SK-N-SH (cell line): ENCODE measurements around the gene MEF2D. TPM values are rescaled to one million over a fixed set of nuclear protein-coding genes. Genes with fewer than 3 reads are reported as not detected.
A peak's percentile ranks its signal among the peaks of the same experiment; 100 is the strongest.

ENCODE experiments used
- CTCF ChIA-PET: fragments of 300-600, 350-600 bp; formaldehyde crosslinking; extraction: SDS; loops from one replicate; lab custom pipeline; 2021; lab: Yijun Ruan, JAX
- POLR2A ChIA-PET: fragments of 350-600 bp; sonication (Branson Sonifier 250); formaldehyde crosslinking; extraction: SDS; loops from one replicate; lab custom pipeline; 2020; ENCODE audit warnings: antibody characterized with exemption, inconsistent platforms; lab: Yijun Ruan, JAX
- DNase-seq: peaks from one replicate; pipeline ENCODE4 v3.0.0; 2012
- H2AFZ ChIP-seq: fragments of 200-600 bp; sonication (generic); 2 replicates; pipeline ENCODE4 v1.8.1; 2016; ENCODE audit warnings: antibody characterized with exemption, mild to moderate bottlenecking, low read depth
- H3F3A ChIP-seq: fragments of 200-600 bp; sonication (generic); replicated peaks from 2 replicates; pipeline ENCODE3; 2016; ENCODE audit warnings: antibody characterized with exemption, mild to moderate bottlenecking; ENCODE audit not compliant: insufficient read depth
- H3K27ac ChIP-seq, 2 experiments: fragments of 200-500 bp in 1 of 2; fragments of 200-600 bp in 1 of 2; sonication (Bioruptor generic) in 1 of 2; sonication (generic), shearing (Covaris generic) in 1 of 2; 2 replicates each; pipeline versions ENCODE4 v1.5.1 to v1.6.1; 2014 to 2016; ENCODE audit warnings: low read depth in 2 of 2, inconsistent platforms in 1 of 2, low read length in 1 of 2, mild to moderate bottlenecking in 1 of 2, mixed read lengths in 1 of 2
- H3K27me3 ChIP-seq: fragments of 200-600 bp; sonication (generic), shearing (Covaris generic); 2 replicates; pipeline ENCODE4 v1.6.1; 2016; ENCODE audit warnings: mixed run types; ENCODE audit not compliant: insufficient read depth
- H3K36me3 ChIP-seq, 2 experiments: fragments of 200-500 bp in 1 of 2; fragments of 200-600 bp in 1 of 2; sonication (Bioruptor generic) in 1 of 2; sonication (generic) in 1 of 2; replicated peaks in 1 of 2; 2 replicates each; pipeline versions ENCODE3 to v1.5.1; 2014 to 2016; ENCODE audit warnings: low read length in 1 of 2, mild to moderate bottlenecking in 1 of 2; ENCODE audit not compliant: insufficient read depth in 2 of 2, control insufficient read depth in 1 of 2
- H3K4me1 ChIP-seq, 2 experiments: fragments of 200-500 bp in 1 of 2; fragments of 200-600 bp in 1 of 2; sonication (Bioruptor generic) in 1 of 2; sonication (generic), shearing (Covaris generic) in 1 of 2; 2 replicates each; pipeline versions ENCODE4 v1.5.1 to v1.6.1; 2014 to 2016; ENCODE audit warnings: low read depth in 1 of 2, low read length in 1 of 2, mixed run types in 1 of 2; ENCODE audit not compliant: insufficient read depth in 2 of 2, control insufficient read depth in 1 of 2
- H3K4me2 ChIP-seq: fragments of 200-600 bp; sonication (generic), shearing (Covaris generic); 2 replicates; pipeline ENCODE4 v1.6.1; 2017; ENCODE audit warnings: mixed run types
- H3K4me3 ChIP-seq, 2 experiments: fragments of 200-500 bp in 1 of 2; fragments of 200-600 bp in 1 of 2; sonication (Bioruptor generic) in 1 of 2; sonication (generic), shearing (Covaris generic) in 1 of 2; 2 replicates each; pipeline versions ENCODE4 v1.5.1 to v1.8.1; 2014 to 2016; ENCODE audit warnings: low read depth in 2 of 2, inconsistent platforms in 1 of 2, low read length in 1 of 2, mild to moderate bottlenecking in 1 of 2, mixed read lengths in 1 of 2, moderate library complexity in 1 of 2
- H3K79me2 ChIP-seq: fragments of 200-600 bp; sonication (generic); 2 replicates; pipeline ENCODE4 v1.8.1; 2017; ENCODE audit warnings: mild to moderate bottlenecking; ENCODE audit not compliant: insufficient read depth
- H3K9ac ChIP-seq: fragments of 200-600 bp; sonication (generic); 2 replicates; pipeline ENCODE4 v1.6.1; 2017; ENCODE audit warnings: mixed run types
- H3K9me2 ChIP-seq: fragments of 200-600 bp; sonication (generic); 2 replicates; pipeline ENCODE4 v1.6.1; 2017; ENCODE audit warnings: mixed run types
- H3K9me3 ChIP-seq: fragments of 200-600 bp; sonication (generic); 2 replicates; pipeline ENCODE4 v1.6.1; 2017; ENCODE audit warnings: mixed run types, mild to moderate bottlenecking, moderate library complexity
- H4K20me1 ChIP-seq: fragments of 200-600 bp; sonication (generic); 2 replicates; pipeline ENCODE4 v1.6.1; 2017; ENCODE audit warnings: mild to moderate bottlenecking, mixed run types; ENCODE audit not compliant: insufficient read depth
- CHD2 ChIP-seq: fragments of 150-350 bp; IDR thresholded peaks from 2 replicates; pipeline ENCODE4 v1.6.1; 2018; ENCODE audit warnings: low read length; ENCODE audit not compliant: partially characterized antibody
- ELF1 ChIP-seq: IDR thresholded peaks from 2 replicates; pipeline ENCODE4 v1.4.0; 2012
- EP300 ChIP-seq, 2 experiments: IDR thresholded peaks; 2 replicates each; pipeline versions ENCODE4 v1.4.0 to v1.6.1; 2012; ENCODE audit warnings: borderline replicate concordance in 1 of 2, low read depth in 1 of 2, low read length in 1 of 2
- EZH2phosphoT487 ChIP-seq: fragments of 200-600 bp; sonication (generic); IDR thresholded peaks from 2 replicates; pipeline ENCODE4 v1.6.1; 2017; ENCODE audit warnings: low read depth, mixed run types, mild to moderate bottlenecking, antibody characterized with exemption, moderate library complexity, borderline replicate concordance
- FOXJ3 ChIP-seq: sonication (generic); formaldehyde crosslinking; IDR thresholded peaks from 2 replicates; pipeline ENCODE4 v1.5.1; 2020; ENCODE audit warnings: mild to moderate bottlenecking, missing genetic modification reagents
- GATA2 ChIP-seq: sonication (generic); formaldehyde crosslinking; IDR thresholded peaks from 2 replicates; pipeline ENCODE4 v1.5.0; 2020; ENCODE audit warnings: mild to moderate bottlenecking, missing genetic modification reagents
- JUND ChIP-seq: IDR thresholded peaks from 2 replicates; pipeline ENCODE4 v1.4.0; 2012
- MEF2A ChIP-seq: IDR thresholded peaks from 2 replicates; pipeline ENCODE4 v1.4.0; 2012; ENCODE audit warnings: low read depth, borderline replicate concordance
- RXRA ChIP-seq: IDR thresholded peaks from 2 replicates; pipeline ENCODE4 v1.4.0; 2012; ENCODE audit warnings: low read depth, mild to moderate bottlenecking, borderline replicate concordance
- SIN3A ChIP-seq: IDR thresholded peaks from 2 replicates; pipeline ENCODE4 v1.6.1; 2012; ENCODE audit warnings: low read depth, mild to moderate bottlenecking, low read length, moderate library complexity, borderline replicate concordance
- TAF1 ChIP-seq: IDR thresholded peaks from 2 replicates; pipeline ENCODE4 v1.6.1; 2012; ENCODE audit warnings: low read depth, mild to moderate bottlenecking, low read length, moderate library complexity, borderline replicate concordance
- WGBS: methylation state at CpG from one replicate; pipeline ENCODE4 v1.1.6; 2017; ENCODE audit warnings: low lambda C conversion rate; 5-methylcytosine and 5-hydroxymethylcytosine counted together
- polyA plus RNA-seq, 3 experiments: library from polyadenylated mRNA; depleted of rRNA; stranded (reverse); fragments of >200 nt; gene quantifications; 2 replicates each; pipeline ENCODE4 v1.2.3, GENCODE V29; 2012
- TF ChIP-seq, protein P1 (sequence below): fragments of 200-600 bp; sonication (generic); IDR thresholded peaks from 2 replicates; pipeline ENCODE4 v1.6.1; 2017; ENCODE audit warnings: antibody characterized with exemption, mild to moderate bottlenecking, moderate library complexity
- TF ChIP-seq, protein P2 (sequence below): IDR thresholded peaks from 2 replicates; pipeline ENCODE4 v1.4.0; 2012; ENCODE audit warnings: low read depth, borderline replicate concordance
- TF ChIP-seq, protein P3 (sequence below): IDR thresholded peaks from 2 replicates; pipeline ENCODE4 v1.4.0; 2012; ENCODE audit warnings: low read depth
- TF ChIP-seq, protein P4 (sequence below): fragments of 150-350 bp; IDR thresholded peaks from 2 replicates; pipeline ENCODE4 v1.6.1; 2016; ENCODE audit warnings: mild to moderate bottlenecking, low read depth, low read length
- TF ChIP-seq, protein P5 (sequence below): fragments of 150-350 bp; IDR thresholded peaks from 2 replicates; pipeline ENCODE4 v1.6.1; 2017; ENCODE audit warnings: antibody characterized with exemption, low read length, low read depth, borderline replicate concordance

MEF2D gene
- polyA plus RNA-seq, 1 of the 3 experiments (the other 2 are of a cell fraction) = 14.3 TPM

DNA sequence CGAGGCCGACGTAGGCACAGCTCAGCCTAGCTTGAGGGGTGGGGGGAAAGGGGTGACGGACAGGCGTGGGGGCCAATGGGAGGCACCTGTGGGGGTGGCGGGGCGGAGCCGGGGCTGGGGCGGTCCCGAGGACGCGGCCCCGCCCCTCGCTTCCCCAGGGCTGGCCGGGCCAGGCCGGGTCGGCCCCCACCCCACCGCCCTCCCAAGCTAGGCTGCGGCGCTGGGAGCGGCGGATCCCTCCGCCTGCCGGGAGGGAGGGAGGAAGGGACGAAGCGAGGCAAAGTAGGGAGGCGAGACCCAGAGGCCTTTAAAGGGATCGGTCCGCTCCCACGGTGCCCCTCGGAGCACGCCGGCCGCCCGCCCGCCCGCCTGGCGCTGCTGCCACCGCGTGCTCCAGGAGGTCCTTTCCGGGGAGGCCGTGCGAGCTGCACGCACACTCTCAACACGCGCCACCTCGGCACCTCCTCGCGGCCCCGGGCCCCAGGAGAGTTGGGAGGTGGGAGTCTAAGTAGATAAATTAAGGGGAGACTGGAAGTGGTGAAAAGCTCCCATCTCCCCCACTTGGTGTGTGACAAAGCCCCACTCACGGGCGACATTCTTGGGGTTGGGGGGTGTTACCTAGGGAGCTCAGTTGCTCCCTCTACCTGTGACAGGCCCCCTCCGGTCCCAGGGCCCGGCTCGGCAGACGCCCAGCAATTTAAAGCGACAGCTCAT lies 375 bp upstream of the MEF2D start (continued):
- TF ChIP-seq, protein P1, sequence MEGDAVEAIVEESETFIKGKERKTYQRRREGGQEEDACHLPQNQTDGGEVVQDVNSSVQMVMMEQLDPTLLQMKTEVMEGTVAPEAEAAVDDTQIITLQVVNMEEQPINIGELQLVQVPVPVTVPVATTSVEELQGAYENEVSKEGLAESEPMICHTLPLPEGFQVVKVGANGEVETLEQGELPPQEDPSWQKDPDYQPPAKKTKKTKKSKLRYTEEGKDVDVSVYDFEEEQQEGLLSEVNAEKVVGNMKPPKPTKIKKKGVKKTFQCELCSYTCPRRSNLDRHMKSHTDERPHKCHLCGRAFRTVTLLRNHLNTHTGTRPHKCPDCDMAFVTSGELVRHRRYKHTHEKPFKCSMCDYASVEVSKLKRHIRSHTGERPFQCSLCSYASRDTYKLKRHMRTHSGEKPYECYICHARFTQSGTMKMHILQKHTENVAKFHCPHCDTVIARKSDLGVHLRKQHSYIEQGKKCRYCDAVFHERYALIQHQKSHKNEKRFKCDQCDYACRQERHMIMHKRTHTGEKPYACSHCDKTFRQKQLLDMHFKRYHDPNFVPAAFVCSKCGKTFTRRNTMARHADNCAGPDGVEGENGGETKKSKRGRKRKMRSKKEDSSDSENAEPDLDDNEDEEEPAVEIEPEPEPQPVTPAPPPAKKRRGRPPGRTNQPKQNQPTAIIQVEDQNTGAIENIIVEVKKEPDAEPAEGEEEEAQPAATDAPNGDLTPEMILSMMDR = peak; percentile 59
- TF ChIP-seq EP300 (IDR thresholded peaks at IDR 0.05; ENCODE audit: borderline replicate concordance in 1 of 2, low read depth in 1 of 2, low read length in 1 of 2) (0 out of 4 replicates have a peak, but pooled peaks of 1 of the 2 experiments have one; percentile 38), CHD2 (peak; percentile 95), EZH2phosphoT487 (no peak), ELF1 (peak; percentile 22; the same call in 1 of the 2 replicates), GATA2 (CRISPR knock-in tag) (no peak)
- TF ChIP-seq, protein P2, sequence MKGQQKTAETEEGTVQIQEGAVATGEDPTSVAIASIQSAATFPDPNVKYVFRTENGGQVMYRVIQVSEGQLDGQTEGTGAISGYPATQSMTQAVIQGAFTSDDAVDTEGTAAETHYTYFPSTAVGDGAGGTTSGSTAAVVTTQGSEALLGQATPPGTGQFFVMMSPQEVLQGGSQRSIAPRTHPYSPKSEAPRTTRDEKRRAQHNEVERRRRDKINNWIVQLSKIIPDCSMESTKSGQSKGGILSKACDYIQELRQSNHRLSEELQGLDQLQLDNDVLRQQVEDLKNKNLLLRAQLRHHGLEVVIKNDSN = peak; percentile 47
- TF ChIP-seq, protein P3, sequence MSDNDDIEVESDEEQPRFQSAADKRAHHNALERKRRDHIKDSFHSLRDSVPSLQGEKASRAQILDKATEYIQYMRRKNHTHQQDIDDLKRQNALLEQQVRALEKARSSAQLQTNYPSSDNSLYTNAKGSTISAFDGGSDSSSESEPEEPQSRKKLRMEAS = peak; percentile 82

DNA sequence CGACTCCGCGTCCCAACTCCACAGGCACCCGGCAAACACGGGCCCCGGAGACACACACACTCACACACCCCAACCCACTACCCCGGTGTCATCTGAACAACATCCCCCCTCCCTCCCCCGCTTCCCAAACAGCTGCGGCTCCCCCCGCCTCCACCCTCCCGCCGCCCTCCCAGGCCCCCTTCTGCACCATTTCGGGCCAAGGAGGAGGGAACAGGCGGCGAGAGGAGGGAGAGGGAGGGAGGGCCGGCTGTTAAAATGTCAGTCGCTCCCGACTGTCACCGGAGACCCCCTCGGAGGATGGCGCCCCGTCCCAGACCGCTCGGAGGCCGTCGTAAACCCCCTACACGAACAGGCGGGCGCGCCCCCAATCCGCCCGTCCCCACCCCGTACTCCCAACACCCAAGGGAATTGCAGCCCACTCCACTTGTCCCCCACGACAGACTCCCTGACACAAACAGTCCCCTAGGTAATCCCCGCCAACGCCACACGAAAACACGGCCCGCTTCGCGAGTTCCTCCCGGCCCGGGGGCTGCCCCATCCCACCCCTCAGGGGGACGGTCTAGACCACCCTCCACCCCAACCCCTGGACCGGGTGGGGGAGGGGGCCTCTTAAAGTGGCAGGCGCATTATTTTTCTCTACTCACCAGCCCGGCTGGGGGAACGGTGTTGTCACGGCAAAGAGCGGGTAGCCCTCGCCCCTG lies 583 bp downstream of the MEF2D start:
- H3K4me3 ChIP-seq = peak overlapping the region; percentile 89 to 97
- ChIA-PET CTCF (interaction anchor here (0.6 to 7.3 kb wide), 12 partner anchors 11 to 225 kb away, joined by 3 to 47 read pairs (median 5); no protein-coding TSS in a partner anchor), POLR2A (interaction anchor here (0.8 to 1.6 kb wide), 4 partner anchors 43 to 144 kb away, joined by 3 to 14 read pairs (median 4); no protein-coding TSS in a partner anchor)
- peaks cover 53 to 72% of the 10 kb centered on the region in 2 experiments for H3K4me1 ChIP-seq
- 2% methylated on average over 22 of the region's 51 CpGs for WGBS
- peaks cover 64% of the 10 kb centered on the region for H3K79me2 ChIP-seq
- H3F3A ChIP-seq = peaks cover 32% of the 10 kb centered on the region
- H3K9ac ChIP-seq = peak overlapping the region; percentile 99
- no peaks in the 10 kb centered on the region for H3K9me3 ChIP-seq
- H4K20me1 ChIP-seq = peaks cover 47% of the 10 kb centered on the region
- no peaks in the 10 kb centered on the region for H3K27me3 ChIP-seq
- H3K36me3 ChIP-seq = peaks cover 0 to 4% of the 10 kb centered on the region in 2 experiments
- H3K4me2 ChIP-seq = peak overlapping the region; percentile 95
- TF ChIP-seq RXRA (no peak), SIN3A (no peak), EP300 (IDR thresholded peaks at IDR 0.05; ENCODE audit: borderline replicate concordance in 1 of 2, low read depth in 1 of 2, low read length in 1 of 2) (no peak), FOXJ3 (CRISPR knock-in tag) (no peak), CHD2 (peak; percentile 55), JUND (no peak), MEF2A (no peak), TAF1 (no peak), EZH2phosphoT487 (no peak)
- TF ChIP-seq, protein P4, sequence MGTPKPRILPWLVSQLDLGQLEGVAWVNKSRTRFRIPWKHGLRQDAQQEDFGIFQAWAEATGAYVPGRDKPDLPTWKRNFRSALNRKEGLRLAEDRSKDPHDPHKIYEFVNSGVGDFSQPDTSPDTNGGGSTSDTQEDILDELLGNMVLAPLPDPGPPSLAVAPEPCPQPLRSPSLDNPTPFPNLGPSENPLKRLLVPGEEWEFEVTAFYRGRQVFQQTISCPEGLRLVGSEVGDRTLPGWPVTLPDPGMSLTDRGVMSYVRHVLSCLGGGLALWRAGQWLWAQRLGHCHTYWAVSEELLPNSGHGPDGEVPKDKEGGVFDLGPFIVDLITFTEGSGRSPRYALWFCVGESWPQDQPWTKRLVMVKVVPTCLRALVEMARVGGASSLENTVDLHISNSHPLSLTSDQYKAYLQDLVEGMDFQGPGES = no peak
- TF ChIP-seq, protein P5, sequence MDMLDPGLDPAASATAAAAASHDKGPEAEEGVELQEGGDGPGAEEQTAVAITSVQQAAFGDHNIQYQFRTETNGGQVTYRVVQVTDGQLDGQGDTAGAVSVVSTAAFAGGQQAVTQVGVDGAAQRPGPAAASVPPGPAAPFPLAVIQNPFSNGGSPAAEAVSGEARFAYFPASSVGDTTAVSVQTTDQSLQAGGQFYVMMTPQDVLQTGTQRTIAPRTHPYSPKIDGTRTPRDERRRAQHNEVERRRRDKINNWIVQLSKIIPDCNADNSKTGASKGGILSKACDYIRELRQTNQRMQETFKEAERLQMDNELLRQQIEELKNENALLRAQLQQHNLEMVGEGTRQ = no peak
- TF ChIP-seq, protein P3 = peak; percentile 51; the same call in 1 of the 2 replicates
- TF ChIP-seq, all 33 proteins: peak for 2
- H2AFZ ChIP-seq = no peak overlapping the region
- peak; percentile 75 for DNase-seq
- peak overlapping the region; percentile 96 to 100 for H3K27ac ChIP-seq
- H3K9me2 ChIP-seq = no peaks in the 10 kb centered on the region
